Measurements from ENCODE around the gene AP3D1.

The AP3D1 gene

GRCh38 chr19:2180881-2181632, 29.7 kb upstream of the AP3D1 start:
- no peak for DNase-seq (ENCODE audit: low spot score)

DNA sequence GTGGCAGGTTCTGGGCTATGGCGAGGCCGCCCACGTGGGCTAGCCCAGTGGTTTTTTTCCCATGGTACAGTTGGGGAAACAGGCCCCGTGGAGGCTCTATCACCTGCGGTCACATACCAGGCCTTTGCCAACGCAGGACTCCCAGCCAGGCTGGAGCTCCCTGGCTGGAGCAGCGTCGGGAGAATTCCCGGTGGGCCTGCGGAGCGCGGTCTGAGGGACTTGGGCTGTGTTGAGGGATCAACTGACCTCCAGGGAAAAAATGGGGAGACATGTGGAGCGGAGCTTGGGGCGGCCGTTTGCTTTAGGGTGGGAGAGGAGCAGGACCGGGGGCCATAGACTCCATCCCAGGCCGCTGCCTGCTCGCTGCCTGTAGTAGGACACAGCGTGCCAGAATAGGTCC, 28.7 kb upstream of the AP3D1 start:
- no peak for DNase-seq (ENCODE audit: low spot score)

DNA sequence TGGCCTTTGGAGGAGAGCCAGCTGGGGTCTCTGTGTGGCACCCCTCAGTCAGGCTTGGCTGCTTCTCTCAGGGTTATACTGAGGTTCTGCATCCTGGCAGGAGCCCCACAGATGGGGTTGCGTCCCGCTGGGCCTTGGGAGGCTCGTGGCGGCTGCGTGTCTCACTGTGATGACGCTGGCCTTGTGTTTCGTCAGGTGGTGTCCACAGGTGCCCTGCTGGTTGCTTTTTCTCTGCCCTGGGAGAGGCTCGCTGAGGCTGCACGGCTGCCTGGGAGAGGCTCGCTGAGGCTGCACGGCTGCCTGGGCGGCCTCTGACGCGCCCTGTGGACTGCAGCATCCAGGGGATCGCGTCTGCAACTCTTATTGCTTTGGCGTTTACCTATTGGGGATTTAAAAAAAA, 27.7 kb upstream of the AP3D1 start:
- DNase-seq (ENCODE audit: low spot score), result no peak

DNA sequence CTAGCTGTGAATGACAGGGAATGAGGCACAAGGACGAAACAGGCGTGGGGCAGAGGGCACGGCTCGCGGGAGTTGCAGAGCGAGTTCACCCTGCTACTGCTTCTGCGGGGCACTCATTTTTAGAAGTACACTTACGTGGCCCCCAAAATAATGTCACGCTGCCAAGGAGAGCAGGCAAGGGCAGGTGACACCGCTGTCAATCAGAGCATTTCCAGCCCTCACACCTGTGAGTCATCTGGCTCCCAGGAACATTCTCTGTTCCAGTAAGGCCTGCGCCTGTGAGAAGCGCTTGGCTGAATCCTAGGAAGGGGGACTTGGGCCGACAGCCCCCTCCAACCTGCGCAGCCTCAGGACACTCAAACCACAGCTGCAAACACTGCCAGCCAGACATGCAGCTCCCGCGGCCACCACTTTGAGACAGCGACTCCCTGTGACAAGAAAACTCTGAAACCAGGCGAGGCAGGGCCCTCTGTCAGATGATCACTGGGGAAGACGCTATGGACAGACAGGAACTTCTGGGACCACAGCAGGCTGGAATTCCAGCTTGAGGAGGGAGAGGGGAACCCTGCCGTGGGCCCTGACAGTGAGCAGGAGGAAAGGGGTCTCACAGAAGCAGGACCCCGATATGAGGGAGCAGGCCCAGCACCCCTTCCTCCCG, 25.1 kb upstream of the AP3D1 start:
- DNase-seq (ENCODE audit: low spot score), result no peak

DNA sequence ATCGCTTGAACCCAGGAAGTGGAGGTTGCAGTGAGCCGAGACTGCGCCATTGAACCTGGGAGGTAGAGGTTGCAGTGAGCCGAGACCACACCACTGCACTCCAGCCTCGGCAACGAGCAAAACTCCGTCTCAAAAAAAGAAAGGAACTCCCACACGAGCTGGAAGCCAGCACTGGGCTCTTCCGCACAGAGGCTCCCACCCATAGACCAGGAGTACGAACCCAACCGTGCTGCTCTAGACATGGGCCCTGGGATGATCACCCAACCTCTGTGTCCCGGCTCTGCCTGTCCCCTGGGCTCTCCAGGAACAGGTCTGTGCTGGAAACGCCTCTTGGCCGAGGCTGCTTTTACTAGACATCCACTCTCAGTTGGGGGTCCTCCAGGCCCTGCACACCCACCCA, 24.4 kb upstream of the AP3D1 start:
- no peak for DNase-seq (ENCODE audit: low spot score)

GRCh38 chr19:2173767-2174577, 22.6 kb upstream of the AP3D1 start:
- DNase-seq (ENCODE audit: low spot score), result no peak

GRCh38 chr19:2173388-2173766, 22.0 kb upstream of the AP3D1 start:
- DNase-seq (ENCODE audit: low spot score), result no peak

DNA sequence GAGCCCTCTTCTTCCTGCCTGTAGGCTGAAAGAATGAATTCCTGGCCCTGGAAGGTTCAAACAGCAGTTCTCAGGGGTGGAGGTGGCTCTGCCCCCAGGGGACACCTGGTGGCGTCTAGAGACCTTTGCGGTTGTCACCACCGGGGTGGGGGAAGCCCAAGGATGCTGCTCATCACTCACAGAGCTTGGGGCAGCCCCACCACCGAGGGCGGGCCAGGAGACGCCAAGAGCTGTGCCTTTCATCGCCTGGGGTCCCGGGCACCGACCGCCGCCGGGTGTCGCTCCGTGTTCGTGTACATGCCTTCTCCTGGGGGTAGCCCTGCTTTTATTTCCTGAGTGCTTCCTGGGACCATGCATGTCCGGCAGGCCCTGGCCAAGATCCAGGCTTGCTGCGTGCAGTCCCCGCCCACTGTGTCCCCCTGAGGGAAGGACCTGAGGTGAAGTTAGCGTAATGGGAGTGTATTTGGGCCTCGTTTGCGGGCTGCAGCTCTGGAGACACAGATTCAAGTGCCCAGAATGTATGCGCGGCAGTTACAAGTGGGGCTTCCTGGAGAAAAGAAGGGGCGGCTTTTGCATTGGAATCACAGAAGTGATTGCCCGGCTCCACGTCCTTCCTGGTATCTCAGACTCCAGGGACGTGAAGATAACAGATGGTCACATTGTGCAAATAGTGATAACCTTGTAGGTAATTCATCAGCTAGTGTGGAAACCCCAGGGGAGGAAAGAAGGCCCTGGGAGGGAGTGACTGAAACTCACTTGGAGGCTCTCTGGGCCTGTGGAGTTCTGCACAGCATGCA, 20.2 kb upstream of the AP3D1 start:
- peak; percentile 72 for DNase-seq (ENCODE audit: low spot score)

GRCh38 chr19:2170987-2171348, 19.6 kb upstream of the AP3D1 start:
- no peak for DNase-seq (ENCODE audit: low spot score)

DNA sequence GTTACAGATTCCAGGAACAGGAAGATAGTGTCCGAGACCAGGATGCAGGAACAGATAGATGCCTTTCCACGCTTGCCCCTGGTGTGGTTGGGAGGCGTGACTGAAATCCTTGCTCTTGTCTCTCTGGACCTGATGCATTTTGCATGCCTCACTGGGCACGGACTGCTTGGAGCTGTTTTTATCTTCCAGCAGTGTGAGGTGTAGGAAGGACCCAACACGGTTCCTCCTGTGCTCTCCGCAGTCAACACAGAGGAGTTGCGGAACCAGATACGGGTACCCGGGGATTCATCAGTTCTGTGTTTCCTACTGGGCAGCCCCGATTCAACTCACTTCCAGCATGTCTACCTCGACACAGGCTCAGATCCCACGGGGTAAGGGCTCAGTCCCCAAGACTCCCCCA, 18.9 kb upstream of the AP3D1 start:
- DNase-seq (ENCODE audit: low spot score), result no peak

DNA sequence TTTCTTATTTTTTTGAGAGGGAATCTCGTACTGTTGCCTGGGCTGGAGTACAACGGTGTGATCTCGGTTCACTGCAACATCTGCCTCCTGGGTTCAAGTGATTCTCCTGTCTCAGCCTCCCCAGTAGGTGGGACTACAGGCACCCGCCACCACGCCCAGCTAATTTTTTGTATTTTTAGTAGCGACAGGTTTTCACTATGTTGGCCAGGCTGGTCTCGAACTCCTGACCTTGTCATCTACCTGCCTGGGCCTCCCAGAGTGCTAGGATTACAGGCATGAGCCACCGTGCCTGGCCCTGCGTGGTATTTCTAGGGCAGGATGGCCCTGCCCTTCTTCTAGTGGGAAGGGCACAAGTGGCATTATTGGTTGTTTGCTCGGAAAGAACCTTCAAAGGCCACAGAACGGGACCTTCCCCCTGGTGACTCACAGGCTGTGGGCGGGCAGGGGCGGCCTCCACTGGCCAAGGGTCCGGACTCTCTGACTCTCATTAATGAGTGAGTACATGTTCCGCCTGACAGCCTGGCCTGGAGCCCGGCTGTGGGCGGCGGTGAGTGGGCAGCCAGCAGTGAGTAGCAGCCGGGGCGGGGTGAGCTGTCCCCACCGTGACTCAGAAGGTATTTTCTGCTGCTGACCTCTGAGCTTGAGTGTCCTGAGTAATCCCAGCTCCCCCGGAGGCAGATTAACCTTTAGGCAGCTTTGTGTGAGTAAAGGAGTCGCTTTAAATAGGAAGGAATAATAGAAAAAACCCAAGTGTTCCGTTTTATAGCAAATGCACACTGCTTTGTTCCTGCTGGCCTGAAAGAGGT, 17.5 kb upstream of the AP3D1 start:
- DNase-seq (ENCODE audit: low spot score), result peak; percentile 43

DNA sequence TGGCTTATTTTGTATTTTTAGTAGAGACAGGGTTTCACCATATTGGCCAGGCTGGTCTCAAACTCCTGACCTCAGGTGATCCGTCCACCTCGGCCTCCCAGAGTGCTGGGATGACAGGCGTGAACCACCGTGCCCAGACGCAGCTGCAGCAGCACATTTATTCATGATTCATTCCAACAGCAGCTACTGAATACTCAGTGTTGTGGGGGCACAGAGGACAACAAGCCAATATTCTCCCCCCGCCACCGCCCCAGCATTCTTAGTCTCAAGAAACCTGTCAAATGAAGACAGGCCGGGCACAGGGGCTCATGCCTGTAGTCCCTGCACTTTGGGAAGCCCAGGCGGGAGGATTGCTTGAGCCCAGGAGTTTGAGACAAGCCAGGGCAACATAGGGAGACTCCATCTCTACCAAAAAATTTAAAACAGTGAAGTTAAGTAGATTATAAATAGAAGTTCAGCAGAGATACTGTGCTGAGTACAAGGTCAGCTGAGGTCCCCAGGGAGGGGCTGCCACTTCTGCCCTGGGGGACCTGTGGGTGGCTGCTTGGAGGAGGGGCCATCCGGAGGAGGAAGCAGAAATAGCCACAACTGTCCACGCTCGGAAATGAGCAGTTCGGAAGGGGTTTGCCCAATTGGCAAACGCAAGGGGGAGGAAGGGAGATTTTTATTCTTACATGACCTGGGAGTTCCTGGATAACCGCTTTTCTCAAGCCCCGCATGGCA, 16.7 kb upstream of the AP3D1 start:
- DNase-seq (ENCODE audit: low spot score), result peak; percentile 75

DNA sequence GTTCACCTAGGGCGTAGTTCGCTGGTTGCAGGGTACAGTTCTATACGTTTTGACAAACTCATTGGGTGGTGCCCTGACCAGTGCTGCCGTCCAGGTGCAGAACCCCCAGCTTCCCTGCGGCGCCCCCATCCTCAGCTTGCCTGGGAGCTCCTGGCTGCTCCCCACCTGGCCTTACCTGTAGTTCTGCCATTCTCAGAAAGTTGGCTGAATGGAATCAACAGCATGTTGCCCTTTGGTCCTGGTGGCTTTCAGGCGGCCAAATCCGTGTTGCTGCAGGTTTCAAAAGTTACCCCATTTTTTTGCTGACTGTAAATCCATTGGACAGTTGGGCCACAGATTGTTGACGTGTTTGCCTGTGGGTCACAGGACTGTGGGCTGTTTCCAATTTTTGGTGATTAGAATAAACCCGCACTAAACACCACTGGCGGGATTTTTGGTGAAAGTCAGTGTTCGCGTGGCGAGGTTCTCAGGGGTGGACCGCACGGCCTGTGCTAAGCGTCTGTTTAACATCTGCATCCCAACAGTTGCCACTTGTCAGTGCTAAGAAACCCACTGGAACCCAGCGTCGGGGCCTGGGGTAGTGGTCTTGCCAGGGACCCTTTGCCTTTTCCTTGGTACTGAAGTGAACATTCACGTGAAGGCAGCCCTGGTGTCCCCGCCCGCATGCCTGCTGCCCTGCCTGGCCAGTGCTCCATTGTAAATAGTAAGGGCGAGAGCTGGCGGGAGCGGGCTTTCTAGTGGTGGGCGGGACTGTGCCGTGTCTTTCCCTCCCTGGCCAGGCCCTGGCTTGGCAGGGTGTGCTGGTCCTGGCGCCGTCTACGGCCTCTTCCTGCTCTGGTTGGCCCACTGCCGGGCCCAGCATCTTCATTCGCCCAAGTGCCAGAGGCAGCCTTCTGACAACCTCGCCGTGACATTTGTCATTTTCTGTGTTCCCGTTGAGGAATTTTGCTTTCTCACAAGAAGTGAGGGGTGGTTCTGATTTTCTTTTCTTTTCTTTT, 15.7 kb upstream of the AP3D1 start:
- DNase-seq (ENCODE audit: low spot score), result no peak

DNA sequence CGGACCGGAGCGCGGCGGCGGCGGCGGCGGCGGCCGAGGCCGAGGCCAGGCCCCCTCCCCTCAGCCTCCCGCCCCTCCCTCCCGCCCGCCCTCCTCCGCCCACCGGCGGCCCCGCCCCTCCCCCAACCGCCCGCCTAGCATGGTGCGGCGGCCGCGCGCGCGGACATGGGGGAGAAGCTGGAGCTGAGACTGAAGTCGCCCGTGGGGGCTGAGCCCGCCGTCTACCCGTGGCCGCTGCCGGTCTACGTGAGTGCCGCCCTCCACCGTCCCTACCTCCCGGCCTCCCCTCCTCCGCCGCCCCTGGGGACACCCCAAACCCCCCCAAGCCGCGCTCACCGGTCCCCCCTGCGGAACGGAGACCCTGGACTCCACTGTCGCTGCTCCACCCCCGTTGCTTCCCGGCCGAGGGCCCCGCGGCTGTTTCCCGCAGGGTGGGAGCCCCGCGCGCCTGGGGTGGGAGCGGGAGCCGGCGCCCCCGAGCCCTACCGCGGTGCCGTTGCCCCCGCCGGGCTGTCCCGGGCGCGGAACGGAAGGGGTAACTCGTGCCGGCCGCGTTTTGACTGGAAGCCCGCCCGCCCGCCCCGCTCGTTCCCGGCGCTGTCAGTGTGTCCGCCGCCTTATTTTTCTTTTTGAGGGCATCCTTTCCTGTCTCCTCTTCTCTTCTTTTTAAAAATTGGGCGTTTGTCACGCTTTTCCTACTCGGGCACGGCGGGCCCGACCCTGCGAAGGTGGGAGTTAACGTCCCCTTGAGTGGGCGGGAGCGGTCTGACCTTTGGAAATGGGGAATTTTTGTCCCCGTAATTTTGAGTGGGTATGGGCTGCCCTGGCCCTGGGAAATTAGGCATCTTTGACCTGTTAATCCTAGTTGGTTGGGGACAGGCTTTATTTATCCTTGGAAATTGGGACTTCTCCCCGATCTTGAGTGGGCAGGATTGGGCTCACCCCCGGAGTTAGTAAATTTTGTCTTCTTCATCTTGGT, 12.9 kb upstream of the AP3D1 start:
- peak; percentile 43 for DNase-seq (ENCODE audit: low spot score)

- no peak for DNase-seq (ENCODE audit: low spot score)
These were observed 9.0 kb upstream of the AP3D1 start for GRCh38 chr19:2160379-2160778.

DNA sequence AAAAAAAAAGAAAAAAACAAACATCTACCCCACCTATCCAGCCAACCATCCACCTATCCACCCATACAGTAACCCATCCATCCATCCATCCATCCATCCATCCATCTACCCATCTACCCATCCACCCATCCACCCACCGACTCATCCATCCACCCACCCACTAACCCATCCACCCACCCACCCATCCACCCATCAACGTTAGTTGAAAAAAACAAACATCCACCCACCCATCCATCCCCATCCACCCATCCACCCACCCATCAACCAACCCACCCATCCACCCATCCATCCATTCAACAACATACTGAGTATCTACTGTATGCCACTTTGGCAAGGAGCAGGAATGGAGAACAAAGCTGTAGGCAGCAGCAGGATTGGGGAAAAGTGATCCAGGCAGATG, 6.1 kb upstream of the AP3D1 start:
- DNase-seq (ENCODE audit: low spot score), result no peak

DNA sequence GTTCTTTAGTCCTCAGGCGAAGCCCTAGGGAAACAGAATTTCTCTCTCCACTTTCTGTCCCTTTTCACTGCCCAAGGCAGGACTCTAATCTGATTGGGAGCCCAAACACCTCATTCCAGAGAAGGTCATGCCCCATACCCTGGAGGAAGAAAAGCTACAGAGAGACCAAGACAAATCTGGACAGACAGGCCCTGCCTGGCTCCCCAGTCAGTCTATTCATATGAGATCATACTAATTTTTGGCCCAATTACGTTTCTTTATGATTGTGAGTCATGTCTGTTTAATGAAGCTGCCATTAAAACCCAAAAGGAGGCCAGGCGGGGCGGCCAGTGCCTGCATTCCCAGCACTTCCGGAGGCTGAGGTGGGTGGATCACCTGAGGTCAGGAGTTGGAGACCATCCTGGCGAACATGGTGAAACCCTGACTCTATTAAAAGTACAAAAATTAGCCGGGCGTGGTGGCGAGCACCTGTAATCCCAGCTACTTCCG, 3.3 kb upstream of the AP3D1 start:
- no peak for DNase-seq (ENCODE audit: low spot score)

DNA sequence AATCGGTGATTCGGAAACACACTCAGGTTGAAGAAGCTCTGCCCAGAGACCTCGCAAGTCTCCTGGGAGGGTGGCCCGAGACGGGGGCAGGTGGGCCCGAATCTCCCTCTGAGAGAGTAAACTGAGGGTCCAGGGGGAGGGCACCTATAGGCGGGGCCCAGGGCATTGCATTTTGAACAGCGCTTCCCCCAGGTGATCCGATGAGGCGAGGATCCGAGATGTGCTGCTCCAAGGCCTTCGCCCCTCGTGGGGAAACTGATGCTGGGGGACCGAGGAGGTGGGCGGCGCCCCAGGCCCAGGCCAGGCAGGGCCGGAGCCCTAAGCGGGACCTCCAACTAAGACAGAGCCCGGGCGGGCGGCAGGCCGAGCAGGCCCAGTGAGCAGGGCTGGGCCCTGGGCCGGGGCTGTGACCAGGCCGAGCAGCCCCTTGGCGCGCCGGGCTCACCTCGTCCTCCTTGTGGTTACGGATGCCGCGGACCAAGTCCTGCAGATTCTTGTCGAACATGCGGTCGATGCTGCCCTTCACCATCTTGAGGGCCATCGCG, 500 bp downstream of the AP3D1 start:
- DNase-seq (ENCODE audit: low spot score), result no peak
